SK-N-MC (cell line): Measurements from ENCODE around the gene ITGA1.

Experiments
- EZH2 ChIP-seq: fragments of 200-600 bp; sonication (generic); IDR thresholded peaks from one replicate; pipeline ENCODE4 v1.6.1; 2017; ENCODE audit warnings: antibody characterized with exemption
- POLR2AphosphoS5 ChIP-seq: IDR thresholded peaks from 2 replicates; pipeline ENCODE4 v1.6.1; 2012; ENCODE audit warnings: mild to moderate bottlenecking, low read depth, low read length, borderline replicate concordance

- TF ChIP-seq POLR2AphosphoS5 (no peak), EZH2 (no peak)
Observed at GRCh38 chr5:52864884-52865283, 77.2 kb downstream of the ITGA1 start.
